Esophagus mucosa (tissue), 1 donor: ENCODE data around the gene RASA1. TPM values are rescaled to one million over a fixed set of nuclear protein-coding genes. Genes with fewer than 3 reads are reported as not detected.

Source experiments
- ATAC-seq: fragments of 200-7000 bp; cut with Tn5 transposase; one replicate; pipeline ENCODE4 v1.9.1; 2020
- total RNA-seq: library from RNA; stranded (reverse); gene quantifications from one replicate; pipeline ENCODE4 v1.2.4, GENCODE V29; 2023
- donor health status: DM: yes; HTN: yes; CAD: no.

Gene RASA1
- total RNA-seq, 1 donor from 2014 or later = 18.4 TPM

DNA sequence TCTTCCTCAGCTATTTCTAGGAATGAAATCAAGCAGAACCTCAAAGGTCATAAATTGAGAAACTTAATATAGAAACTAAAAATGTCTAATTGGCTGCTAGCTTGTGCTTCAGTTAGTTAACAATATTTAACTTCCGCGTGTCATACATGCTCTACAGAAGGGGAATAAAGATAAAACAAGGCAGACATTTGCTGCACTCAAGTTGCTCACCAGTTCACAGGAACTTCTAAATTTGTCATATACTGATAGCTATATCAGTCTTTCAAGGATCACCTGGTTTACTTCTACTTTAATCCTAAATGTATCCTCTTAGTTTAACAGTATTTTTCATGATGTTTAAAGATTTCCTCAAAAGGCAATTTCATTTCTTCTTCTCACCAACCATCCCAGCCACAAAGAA lies 136.7 kb downstream of the RASA1 start:
- ATAC-seq = no peak

DNA sequence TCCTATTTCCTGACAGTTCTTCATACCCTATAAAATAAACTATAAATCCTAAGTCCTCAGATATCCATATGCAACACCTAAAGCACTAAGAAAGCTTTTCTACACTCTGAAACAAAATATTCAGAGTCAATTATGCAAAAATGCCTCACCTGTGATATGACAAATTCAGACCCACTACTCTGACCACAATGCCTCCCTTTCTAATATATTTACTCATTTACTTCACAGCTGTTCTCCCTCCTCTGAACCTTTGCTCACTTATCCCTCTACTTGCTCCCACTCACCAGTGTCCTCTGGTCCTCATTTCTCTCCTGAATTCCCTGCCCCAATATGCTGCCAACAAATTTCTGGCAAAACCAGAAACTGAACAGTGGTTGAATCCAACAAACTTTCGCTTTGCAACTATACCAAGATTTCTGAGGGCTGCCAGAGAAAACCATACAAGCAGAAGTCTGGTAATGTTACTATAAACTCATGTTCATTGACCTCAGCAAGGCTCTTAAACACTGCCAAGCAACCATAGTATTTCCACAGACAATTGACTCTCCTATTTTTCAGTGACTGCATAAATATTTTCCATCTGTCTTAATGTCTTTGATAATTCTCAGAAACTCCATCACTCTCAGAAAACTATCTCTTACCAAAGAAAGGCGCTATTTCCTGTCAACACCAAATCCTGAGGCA lies 137.9 kb downstream of the RASA1 start:
- no peak for ATAC-seq

DNA sequence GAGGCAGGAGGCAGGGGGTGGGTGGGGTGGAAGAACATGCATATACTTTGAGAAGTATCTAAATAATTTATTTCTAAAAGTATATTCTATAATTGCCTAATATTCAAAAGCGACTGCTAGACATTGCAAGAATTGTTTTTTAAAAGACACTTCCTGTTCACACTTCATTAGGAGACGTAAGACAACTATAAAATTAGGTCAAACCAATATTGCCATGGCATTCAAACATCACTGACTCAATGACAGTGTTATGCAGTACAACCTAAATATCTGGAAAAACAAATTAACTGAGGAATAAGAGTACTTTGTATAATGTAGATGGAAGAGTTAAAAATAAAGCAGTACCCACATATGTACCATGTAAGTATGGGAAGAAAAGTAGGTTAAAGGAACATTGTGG lies 140.5 kb downstream of the RASA1 start:
- no peak for ATAC-seq

DNA sequence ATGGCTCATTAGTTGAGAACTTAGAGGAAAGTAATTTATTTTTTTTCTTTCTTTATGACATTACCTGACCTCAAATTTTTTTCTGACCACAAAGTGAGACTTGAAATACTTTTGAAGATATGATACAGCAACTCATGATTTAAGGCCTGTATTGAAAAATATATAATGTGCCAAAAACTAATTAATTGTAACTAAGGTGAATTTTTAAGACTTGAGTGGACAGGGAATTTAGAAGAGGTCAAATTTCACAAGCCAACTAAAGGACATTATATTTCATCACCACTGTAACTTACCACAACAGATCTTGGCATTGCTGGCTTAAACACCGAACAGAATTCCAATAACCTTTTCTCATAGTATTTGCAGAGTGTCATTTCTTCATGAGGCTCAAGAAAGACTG lies 143.2 kb downstream of the RASA1 start:
- ATAC-seq = no peak

DNA sequence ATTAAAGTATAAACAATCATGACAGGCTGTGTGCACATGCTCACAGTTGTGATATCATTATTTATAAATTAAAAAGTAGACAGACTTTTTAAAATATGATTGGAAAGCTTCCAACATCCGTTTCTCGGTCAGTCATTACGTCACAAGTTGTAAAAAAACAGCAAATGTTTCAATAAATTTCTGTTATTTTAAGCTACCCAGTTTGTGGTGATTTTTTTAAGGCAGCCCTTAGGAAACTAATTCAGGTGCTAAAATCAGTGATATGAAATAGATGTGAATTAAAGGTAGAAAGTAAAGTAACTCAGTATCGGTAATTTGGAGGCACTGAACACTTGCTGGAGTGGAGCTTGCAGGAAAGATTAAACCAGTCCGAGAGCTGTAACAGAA lies 143.9 kb downstream of the RASA1 start:
- ATAC-seq = no peak

DNA sequence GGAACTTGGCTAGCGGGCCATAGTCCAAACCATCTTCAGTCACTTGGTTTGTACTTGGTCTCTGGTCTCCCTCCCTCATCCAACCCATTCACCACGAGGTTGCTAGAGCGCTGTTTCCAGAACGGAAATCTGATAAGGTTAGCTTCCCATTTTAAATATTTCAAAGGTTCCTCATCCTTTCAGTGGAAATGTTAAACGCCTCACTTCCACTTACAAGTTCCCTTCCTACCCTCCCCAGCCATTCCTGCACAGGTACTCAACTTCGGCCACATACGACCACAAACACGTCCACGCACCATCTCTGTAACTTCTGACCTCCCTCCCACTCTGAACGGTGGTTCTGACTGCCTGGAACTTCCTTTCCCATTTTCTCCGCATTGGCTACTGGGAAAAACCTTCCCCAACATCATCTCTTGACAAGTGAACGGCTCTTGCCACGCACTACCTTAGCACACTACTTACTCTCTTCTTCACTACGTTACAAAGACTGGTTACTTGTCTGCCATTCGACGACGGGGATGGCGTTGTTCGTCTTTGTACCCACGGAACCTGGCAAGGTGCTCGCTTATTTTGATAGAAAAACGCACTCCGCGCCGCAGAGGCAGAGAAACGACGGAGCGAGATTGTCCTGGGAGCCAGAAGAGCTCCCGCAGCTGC lies 144.4 kb downstream of the RASA1 start:
- ATAC-seq = peak; percentile 3

DNA sequence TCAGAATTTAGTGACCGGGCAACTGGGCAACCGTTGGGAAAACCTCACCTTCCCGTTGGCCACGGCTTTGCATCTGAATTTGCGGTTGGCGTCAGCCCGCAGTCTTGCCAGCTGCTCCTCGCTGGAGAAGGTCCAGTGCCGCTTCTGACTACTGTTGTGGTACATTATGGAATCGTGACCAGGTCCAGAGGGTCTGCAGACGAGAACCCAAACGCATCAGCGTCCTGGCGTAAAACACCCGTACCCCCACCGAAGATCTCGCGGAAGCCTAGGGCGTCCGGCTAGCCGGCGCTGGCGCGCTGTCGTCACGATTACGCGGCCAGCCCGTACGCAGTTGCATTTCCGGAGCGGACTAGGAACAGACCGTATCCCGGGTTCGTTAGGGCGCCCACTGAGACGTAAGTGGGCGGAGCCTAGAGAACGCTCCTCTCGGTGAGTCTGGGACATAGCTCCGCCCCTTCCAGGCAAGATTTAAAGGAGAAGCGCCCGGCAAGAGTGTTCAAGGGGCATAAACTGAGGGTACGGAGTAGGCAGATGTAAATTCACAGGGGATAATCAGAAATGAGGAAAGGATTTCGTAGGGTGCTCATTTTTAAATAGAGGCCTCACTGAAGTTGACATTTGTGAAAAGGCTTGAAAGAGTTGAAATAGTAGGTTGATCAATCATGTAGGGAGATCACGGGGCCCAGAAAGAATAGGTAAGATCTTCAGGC lies 145.1 kb downstream of the RASA1 start, which contains the start of gene CCNH:
CCNH (minus strand) TSS at position 301 of the 713 bp plus-strand sequence; CDS start at position 165, 136 bp downstream.
- ATAC-seq = peak; percentile 100

DNA sequence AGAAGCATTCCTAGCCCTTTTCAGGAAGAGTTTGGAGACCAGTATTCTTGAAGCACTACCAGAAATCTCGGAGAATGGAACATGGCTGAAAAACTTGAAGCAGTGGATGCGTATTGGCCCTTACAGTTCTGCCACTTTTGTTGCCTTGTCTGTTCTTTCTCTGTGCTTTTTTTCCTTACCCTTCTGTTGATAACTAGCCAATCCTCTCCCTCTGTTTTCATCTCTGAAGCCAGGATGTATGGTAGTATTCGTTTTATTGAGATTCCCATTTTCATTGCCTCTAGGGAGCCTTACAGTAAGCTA lies 145.6 kb downstream of the RASA1 start:
- ATAC-seq = no peak

DNA sequence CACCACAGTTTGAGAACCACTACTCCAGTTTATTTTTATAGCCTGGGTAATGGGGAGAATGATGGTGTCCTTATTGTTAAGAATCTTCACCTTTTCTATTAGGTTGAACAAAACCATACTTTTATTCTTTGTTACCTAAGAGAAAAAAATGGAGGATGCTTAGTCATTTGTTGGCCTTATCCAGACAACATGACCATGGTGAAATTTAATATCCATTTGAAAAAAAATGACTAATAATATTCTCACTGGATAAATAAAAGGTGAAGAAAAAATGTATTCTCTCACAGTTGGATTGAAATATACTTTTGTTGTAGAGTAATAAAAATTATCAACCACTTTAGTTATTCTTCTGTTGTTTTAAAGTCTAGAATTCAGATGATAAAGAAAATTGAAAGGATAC lies 150.8 kb downstream of the RASA1 start:
- no peak for ATAC-seq

DNA sequence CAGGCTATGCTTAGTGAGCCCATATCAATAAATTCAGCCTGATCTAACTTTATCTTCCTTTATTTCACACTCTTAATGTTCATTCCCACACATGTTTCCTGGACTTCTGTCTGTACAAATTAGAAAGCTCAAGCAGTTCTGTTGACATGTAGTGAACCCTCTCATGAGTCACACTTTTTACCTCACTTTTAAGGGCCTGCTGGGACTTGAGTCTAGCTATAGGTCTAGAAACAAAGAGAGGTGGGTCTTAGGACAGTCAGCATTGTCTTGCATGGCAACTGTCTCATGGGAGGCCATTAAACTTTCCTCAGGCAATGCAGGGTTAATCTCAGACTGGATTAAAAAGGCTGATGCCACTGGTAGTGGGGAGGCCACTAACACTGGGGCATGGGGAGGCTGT lies 153.6 kb downstream of the RASA1 start:
- ATAC-seq = peak; percentile 97

DNA sequence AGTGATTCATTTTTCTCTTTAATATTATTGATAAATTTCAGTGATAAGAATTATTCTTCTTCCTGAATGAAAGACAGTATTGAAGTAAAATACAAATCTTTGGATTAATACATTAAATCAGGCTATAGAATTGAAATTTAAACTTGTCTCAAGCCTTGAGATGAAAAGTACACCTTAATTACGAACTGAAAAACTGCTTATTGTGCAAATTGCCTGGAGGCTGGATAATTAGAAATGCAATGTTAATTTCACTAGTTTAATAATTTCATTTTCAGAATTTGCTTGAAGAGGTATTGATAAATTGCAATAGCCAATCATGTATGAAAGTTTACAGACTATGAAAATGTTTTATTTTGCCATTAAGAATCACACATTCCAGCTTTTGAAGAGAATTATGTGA lies 156.1 kb downstream of the RASA1 start:
- ATAC-seq = no peak

DNA sequence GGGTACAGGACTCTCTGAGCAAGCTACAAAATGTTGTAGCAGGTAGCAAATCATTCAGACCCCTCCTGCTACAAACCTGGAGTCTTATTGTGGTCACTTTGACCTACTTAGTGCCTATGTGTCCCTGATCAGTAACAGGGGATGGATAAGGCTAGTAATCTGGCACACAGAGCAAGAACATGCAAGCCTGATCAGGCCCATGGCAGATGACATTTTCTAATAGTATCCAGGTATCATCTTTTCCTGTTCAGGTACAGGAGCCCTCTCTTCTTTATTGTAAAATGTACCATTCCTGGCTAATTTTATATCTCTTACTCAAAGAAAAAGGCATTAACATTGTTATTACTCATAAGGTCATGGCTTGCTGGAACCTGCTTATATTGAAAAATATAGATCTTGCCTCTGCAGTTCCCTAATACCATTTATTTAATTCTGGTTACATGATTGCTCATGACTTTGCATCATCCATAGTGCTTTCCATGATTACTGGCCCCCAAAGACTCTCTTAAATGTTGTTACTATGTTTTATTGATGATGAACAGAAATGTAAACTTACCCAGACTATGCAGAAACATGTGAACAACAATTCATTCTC lies 163.3 kb downstream of the RASA1 start:
- no peak for ATAC-seq

DNA sequence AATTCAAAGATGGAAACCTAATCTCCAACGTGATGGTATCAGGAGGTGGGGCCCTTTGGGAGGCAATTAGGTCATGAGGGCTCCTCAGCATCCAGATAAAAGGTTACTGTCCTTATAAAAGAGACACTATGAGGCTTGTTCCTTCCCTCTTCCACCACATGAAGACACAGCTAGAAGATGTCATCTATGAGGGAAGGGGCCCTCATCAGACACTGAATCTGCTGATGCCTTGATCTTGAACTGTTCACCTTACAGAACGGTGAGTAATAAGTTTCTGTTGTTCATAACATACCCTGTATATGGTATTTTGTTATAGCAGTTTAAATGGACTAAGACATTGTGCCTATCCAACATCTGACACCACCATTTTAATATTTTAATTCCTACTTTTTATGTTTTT lies 164.8 kb downstream of the RASA1 start:
- no peak for ATAC-seq

DNA sequence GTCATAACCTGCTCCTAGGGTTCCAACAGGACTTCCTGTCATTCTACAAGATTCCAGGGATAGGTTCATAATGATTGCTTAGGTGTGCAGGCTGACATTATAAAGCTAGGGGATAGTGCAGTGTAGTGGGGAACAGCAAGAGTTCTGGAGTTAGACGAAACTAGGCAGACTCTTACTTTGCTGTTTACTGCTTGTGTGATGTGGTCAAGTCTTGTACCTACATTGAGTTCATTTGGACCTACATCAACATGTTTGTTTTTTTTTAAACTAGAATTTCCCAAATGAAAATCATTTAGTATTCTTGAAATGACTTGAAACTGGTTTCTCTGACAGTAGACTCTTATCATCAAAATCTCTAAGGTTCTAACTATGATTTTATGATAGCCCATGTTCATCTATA lies 166.3 kb downstream of the RASA1 start:
- no peak for ATAC-seq

DNA sequence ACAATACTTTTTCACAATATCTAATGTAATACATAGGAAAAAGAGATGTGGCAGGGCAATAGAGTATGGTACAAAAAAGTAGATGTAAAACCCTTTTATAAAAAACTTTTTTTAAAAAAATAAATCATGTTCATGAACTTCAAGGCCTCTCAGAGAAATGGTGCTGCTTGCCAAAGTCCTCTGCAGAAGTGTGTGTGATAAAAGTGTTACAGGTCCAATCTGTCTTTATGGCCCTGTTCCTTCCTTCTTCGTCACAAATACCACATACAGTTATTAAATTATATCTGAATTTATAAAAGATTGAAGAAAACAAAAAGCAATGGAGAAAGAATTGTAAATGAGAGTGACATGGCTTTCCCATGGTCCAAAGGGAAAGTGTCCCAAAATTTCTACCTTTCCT lies 166.8 kb downstream of the RASA1 start:
- ATAC-seq = no peak

DNA sequence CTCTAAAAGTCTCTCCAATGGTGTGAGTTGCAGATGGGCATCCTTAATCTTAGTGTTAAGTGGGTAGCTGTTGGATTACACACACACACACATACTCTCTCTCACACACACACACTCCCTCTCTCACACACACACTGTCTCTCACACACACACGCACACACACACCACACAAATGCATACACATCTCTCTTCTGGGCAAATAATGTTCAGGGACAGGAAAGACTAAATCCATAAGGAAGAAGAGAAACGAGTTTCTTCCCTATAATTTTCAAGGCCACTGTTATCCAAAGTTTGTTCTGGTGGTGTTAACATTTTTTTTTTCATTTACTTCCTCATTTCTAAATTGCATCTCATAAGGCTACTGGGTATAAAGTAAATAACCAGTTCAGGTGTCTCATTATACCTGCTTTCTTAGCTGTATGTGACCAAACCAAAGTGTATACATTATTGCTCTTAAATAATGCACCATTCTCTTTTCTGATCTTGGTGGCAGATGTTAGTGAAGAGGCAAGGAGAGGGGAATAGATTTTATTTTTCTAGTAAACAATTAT lies 167.5 kb downstream of the RASA1 start:
- ATAC-seq = no peak

DNA sequence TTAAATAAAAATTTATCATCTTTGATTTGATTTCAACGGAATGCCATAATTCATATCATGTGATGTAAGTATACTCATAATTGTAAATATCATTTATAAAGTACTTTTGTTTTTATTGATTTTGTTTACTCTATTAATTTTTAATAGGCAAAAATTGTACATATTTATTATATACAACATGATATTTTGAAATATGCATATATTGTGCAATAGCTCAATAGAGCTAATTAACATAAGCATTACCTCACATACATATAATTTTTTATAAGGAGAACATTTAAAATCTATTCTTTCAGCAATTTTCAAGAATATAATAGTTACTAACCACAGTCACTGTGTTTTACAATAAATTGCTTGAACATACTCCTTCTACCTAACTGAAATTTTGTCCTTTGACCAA lies 170.0 kb downstream of the RASA1 start:
- ATAC-seq = no peak

DNA sequence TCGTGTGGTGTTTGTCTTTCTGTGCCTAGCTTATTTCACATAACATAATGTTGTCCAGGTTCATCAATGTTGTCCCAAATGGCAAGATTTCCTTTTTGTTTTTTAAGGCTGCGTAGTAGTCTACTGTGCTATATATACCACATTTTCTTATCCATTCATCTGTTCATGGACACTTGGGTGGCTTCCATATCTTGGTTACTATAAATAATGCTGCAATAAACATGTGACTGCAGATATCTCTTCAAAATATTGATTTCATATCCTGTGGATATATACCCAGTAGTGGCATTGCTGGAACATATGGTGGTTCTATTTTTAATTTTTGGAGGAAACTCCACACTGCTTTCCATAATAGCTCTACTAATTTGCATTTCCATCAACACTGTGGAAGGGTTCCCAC lies 170.5 kb downstream of the RASA1 start:
- no peak for ATAC-seq

Other genes starting within 250 kb of the RASA1 start
- 22.5 TPM for gene CCNH, start 145.0 kb downstream of the RASA1 start, total RNA-seq